ENCODE measurements around the gene ATRX.
"Not testable (repeated sequence)": the region's sequence is repeated elsewhere in the genome, so short reads cannot be mapped to it uniquely, and the experiment has no call there.

Gene ATRX

GRCh38 chrX:77742788-77743476 is 43.1 kb downstream of the ATRX start:
- DNase-seq (ENCODE audit: insufficient read length, low spot score) (no peak), FAIRE-seq (no peak)

GRCh38 chrX:77740376-77740905 is 45.6 kb downstream of the ATRX start:
- no peak for DNase-seq (ENCODE audit: insufficient read length, low spot score)
- no peak for FAIRE-seq

GRCh38 chrX:77733342-77733741 is 52.7 kb downstream of the ATRX start:
- FAIRE-seq (no peak), DNase-seq (ENCODE audit: insufficient read length, low spot score) (no peak)

GRCh38 chrX:77731821-77732419 is 54.1 kb downstream of the ATRX start:
- no peak for DNase-seq (ENCODE audit: insufficient read length, low spot score)
- no peak for FAIRE-seq

- not testable (repeated sequence) for DNase-seq (ENCODE audit: insufficient read length, low spot score); FAIRE-seq
These were observed 59.9 kb downstream of the ATRX start for GRCh38 chrX:77726095-77726494.

GRCh38 chrX:77723681-77724080 is 62.3 kb downstream of the ATRX start:
- DNase-seq (ENCODE audit: insufficient read length, low spot score) (no peak), FAIRE-seq (no peak)

GRCh38 chrX:77719388-77719787 is 66.6 kb downstream of the ATRX start:
- FAIRE-seq, result no peak
- DNase-seq (ENCODE audit: insufficient read length, low spot score), result no peak

- FAIRE-seq (no peak), DNase-seq (ENCODE audit: insufficient read length, low spot score) (no peak)
These were observed 81.1 kb downstream of the ATRX start for GRCh38 chrX:77704881-77705280.

GRCh38 chrX:77698242-77698641 is 87.8 kb downstream of the ATRX start:
- FAIRE-seq (peak; percentile 23), DNase-seq (ENCODE audit: insufficient read length, low spot score) (no peak)

- DNase-seq (ENCODE audit: insufficient read length, low spot score), result no peak
These were observed 91.5 kb downstream of the ATRX start for GRCh38 chrX:77694491-77694890.

GRCh38 chrX:77693594-77693993 is 92.4 kb downstream of the ATRX start:
- DNase-seq (ENCODE audit: insufficient read length, low spot score) (peak; percentile 0), FAIRE-seq (peak; percentile 71)

More at GRCh38 chrX:77694491-77694890, 91.5 kb downstream of the ATRX start:
- FAIRE-seq, result no peak

- FAIRE-seq, result no peak
- DNase-seq (ENCODE audit: insufficient read length, low spot score), result no peak
These were observed 94.1 kb downstream of the ATRX start for GRCh38 chrX:77691916-77692315.

- no peak for DNase-seq (ENCODE audit: insufficient read length, low spot score)
- no peak for FAIRE-seq
These were observed 96.6 kb downstream of the ATRX start for GRCh38 chrX:77689376-77689775.

- DNase-seq (ENCODE audit: insufficient read length, low spot score); FAIRE-seq: not testable (repeated sequence)
These were observed 100.3 kb downstream of the ATRX start for GRCh38 chrX:77685683-77686082.

GRCh38 chrX:77679144-77679543 is 106.9 kb downstream of the ATRX start:
- DNase-seq (ENCODE audit: insufficient read length, low spot score) (no peak), FAIRE-seq (no peak)

GRCh38 chrX:77675986-77676385 is 110.0 kb downstream of the ATRX start:
- no peak for DNase-seq (ENCODE audit: insufficient read length, low spot score)
- FAIRE-seq, result no peak

- FAIRE-seq (no peak), DNase-seq (ENCODE audit: insufficient read length, low spot score) (no peak)
These were observed 117.4 kb downstream of the ATRX start for GRCh38 chrX:77668391-77669237.

GRCh38 chrX:77658886-77659285 is 127.1 kb downstream of the ATRX start:
- DNase-seq (ENCODE audit: insufficient read length, low spot score), result no peak
- FAIRE-seq, result no peak

GRCh38 chrX:77652095-77652494 is 133.9 kb downstream of the ATRX start:
- FAIRE-seq (no peak), DNase-seq (ENCODE audit: insufficient read length, low spot score) (no peak)

GRCh38 chrX:77640702-77641101 is 145.3 kb downstream of the ATRX start:
- FAIRE-seq, result no peak
- DNase-seq (ENCODE audit: insufficient read length, low spot score), result no peak

- FAIRE-seq, result no peak
- DNase-seq (ENCODE audit: insufficient read length, low spot score), result no peak
These were observed 146.2 kb downstream of the ATRX start for GRCh38 chrX:77639820-77640219.
